Measurements from ENCODE around the gene PLCD3.
A peak's percentile ranks its signal among the peaks of the same experiment; 100 is the strongest.

Gene PLCD3

GRCh38 chr17:45070001-45070400, 62.3 kb downstream of the PLCD3 start:
- no peak for DNase-seq (ENCODE audit: low spot score)

- DNase-seq (ENCODE audit: low spot score), result no peak
Measured at GRCh38 chr17:45067637-45068036, 64.7 kb downstream of the PLCD3 start.

GRCh38 chr17:45063198-45063597, 69.1 kb downstream of the PLCD3 start:
- DNase-seq (ENCODE audit: low spot score), result no peak

GRCh38 chr17:45061606-45062205, 70.6 kb downstream of the PLCD3 start:
- no peak for DNase-seq (ENCODE audit: low spot score)

GRCh38 chr17:45060797-45061605, 71.3 kb downstream of the PLCD3 start, which contains the start of gene NMT1:
TSS of gene NMT1 (plus strand) at chr17:45061317. CDS start at chr17:45061330, 13 bp downstream.
- peak; percentile 99 for DNase-seq (ENCODE audit: low spot score)

GRCh38 chr17:45060382-45060796, 71.9 kb downstream of the PLCD3 start:
- DNase-seq (ENCODE audit: low spot score), result no peak
